ENCODE results near the gene HELQ. TPM values are rescaled to one million over a fixed set of nuclear protein-coding genes. Genes with fewer than 3 reads are reported as not detected.

The HELQ gene
- total and polyA plus RNA-seq, 9 of the 15 experiments (the other 6 are each of a cell fraction or from before 2014, with no cell fraction given) = 3.5 to 15.2 (median 11.9) TPM

- TF ChIP-seq RFX7 (CRISPR knock-in tag; IDR thresholded peaks at IDR 0.05) (no peak), LARP7 (IDR thresholded peaks at IDR 0.05) (no peak), ZNF212 (CRISPR knock-in tag; IDR thresholded peaks at IDR 0.05) (no peak), ZC3H4 (CRISPR knock-in tag; IDR thresholded peaks at IDR 0.05; ENCODE audit: borderline replicate concordance) (no peak), GABPB1 (CRISPR knock-in tag; IDR thresholded peaks at IDR 0.05) (no peak), NR3C1 (CRISPR knock-in tag; IDR thresholded peaks at IDR 0.05) (no peak), SREBF2 (CRISPR knock-in tag; IDR thresholded peaks at IDR 0.05) (no peak), MAZ (CRISPR knock-in tag; conservative IDR thresholded peaks at IDR 0.05 in 1 of 2, IDR thresholded peaks at IDR 0.05 in 1 of 2) (no peak), ZNF561 (CRISPR knock-in tag; conservative IDR thresholded peaks at IDR 0.05) (no peak)
- TF ChIP-seq, protein P1, sequence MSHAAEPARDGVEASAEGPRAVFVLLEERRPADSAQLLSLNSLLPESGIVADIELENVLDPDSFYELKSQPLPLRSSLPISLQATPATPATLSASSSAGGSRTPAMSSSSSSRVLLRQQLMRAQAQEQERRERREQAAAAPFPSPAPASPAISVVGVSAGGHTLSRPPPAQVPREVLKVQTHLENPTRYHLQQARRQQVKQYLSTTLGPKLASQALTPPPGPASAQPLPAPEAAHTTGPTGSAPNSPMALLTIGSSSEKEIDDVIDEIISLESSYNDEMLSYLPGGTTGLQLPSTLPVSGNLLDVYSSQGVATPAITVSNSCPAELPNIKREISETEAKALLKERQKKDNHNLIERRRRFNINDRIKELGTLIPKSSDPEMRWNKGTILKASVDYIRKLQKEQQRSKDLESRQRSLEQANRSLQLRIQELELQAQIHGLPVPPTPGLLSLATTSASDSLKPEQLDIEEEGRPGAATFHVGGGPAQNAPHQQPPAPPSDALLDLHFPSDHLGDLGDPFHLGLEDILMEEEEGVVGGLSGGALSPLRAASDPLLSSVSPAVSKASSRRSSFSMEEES (CRISPR knock-in tag; IDR thresholded peaks at IDR 0.05) = no peak
- TF ChIP-seq, protein P2, sequence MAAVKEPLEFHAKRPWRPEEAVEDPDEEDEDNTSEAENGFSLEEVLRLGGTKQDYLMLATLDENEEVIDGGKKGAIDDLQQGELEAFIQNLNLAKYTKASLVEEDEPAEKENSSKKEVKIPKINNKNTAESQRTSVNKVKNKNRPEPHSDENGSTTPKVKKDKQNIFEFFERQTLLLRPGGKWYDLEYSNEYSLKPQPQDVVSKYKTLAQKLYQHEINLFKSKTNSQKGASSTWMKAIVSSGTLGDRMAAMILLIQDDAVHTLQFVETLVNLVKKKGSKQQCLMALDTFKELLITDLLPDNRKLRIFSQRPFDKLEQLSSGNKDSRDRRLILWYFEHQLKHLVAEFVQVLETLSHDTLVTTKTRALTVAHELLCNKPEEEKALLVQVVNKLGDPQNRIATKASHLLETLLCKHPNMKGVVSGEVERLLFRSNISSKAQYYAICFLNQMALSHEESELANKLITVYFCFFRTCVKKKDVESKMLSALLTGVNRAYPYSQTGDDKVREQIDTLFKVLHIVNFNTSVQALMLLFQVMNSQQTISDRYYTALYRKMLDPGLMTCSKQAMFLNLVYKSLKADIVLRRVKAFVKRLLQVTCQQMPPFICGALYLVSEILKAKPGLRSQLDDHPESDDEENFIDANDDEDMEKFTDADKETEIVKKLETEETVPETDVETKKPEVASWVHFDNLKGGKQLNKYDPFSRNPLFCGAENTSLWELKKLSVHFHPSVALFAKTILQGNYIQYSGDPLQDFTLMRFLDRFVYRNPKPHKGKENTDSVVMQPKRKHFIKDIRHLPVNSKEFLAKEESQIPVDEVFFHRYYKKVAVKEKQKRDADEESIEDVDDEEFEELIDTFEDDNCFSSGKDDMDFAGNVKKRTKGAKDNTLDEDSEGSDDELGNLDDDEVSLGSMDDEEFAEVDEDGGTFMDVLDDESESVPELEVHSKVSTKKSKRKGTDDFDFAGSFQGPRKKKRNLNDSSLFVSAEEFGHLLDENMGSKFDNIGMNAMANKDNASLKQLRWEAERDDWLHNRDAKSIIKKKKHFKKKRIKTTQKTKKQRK (IDR thresholded peaks at IDR 0.05; ENCODE audit: borderline replicate concordance, low read depth, low read length) = no peak
- Histone ChIP-seq H3K27ac (ENCODE audit: extremely low read depth, low read depth, low read length) (no peak overlapping the region), H3K9me3 (replicated peaks; ENCODE audit: control insufficient read depth, insufficient read depth, low read depth, low read length) (no peaks in the 10 kb centered on the region), H3K36me3 (ENCODE audit: control insufficient read depth, insufficient read depth, low read length) (peaks cover 39% of the 10 kb centered on the region), H2AFZ (ENCODE audit: low read depth, low read length) (no peak overlapping the region), H3K4me3 (no peak overlapping the region), H3K27me3 (ENCODE audit: control insufficient read depth in 2 of 2, insufficient read depth in 2 of 2, low read length in 2 of 2) (no peaks in the 10 kb centered on the region), H3K79me2 (ENCODE audit: control insufficient read depth, insufficient read depth, low read length) (no peaks in the 10 kb centered on the region), H3K9me1 (ENCODE audit: control insufficient read depth, insufficient read depth, low read length) (no peaks in the 10 kb centered on the region), H3K4me1 (replicated peaks in 1 of 2; ENCODE audit: control insufficient read depth in 2 of 2, insufficient read depth in 2 of 2, low read length in 2 of 2) (no peaks in the 10 kb centered on the region), H4K20me1 (replicated peaks; ENCODE audit: control insufficient read depth, insufficient read depth, low read length) (no peaks in the 10 kb centered on the region), H3K9ac (ENCODE audit: insufficient read depth in 1 of 2, low read depth in 2 of 2, low read length in 2 of 2) (no peak overlapping the region), H3K4me2 (ENCODE audit: insufficient read depth, low read length) (no peak overlapping the region)
- DNase-seq (ENCODE audit: extremely low read depth in 1 of 4, low spot score in 3 of 4) (no peak), FAIRE-seq (peak; percentile 65), ATAC-seq (no peak)
- BruUV-seq (replicated peaks) = no TSS peak
- ChIA-PET POLR2A (interaction anchor here (1.2 to 1.6 kb wide), 3 partner anchors 11 to 125 kb away, joined by 3 to 5 read pairs (median 3); no protein-coding TSS in a partner anchor), CTCF (ENCODE audit: low intra/inter-chr PET ratio) (no interaction called here)
- in situ Hi-C loops (cut with MboI) = no loop called here
- WGBS (ENCODE audit: insufficient coverage, low coverage, missing lambda C conversion rate) = 64% methylated on average over 1 of the region's 1 CpG
- intact Hi-C loops (cut with micrococcal nuclease) = no loop called here
These were observed 15.3 kb downstream of the HELQ start for GRCh38 chr4:83440148-83440814.

All from K562 (cell line).